HS-27A (cell line): ENCODE data around the gene MYO3B.
"Not testable (repeated sequence)": the region's sequence is repeated elsewhere in the genome, so short reads cannot be mapped to it uniquely, and the experiment has no call there.

Source experiments
- DNase-seq: peaks from one replicate; pipeline ENCODE4 v3.0.0-alpha.2; 2012; ENCODE audit warnings: low read depth, missing footprints

The MYO3B gene

GRCh38 chr2:170568511-170568910, 390.6 kb downstream of the MYO3B start:
- DNase-seq: no peak

DNA sequence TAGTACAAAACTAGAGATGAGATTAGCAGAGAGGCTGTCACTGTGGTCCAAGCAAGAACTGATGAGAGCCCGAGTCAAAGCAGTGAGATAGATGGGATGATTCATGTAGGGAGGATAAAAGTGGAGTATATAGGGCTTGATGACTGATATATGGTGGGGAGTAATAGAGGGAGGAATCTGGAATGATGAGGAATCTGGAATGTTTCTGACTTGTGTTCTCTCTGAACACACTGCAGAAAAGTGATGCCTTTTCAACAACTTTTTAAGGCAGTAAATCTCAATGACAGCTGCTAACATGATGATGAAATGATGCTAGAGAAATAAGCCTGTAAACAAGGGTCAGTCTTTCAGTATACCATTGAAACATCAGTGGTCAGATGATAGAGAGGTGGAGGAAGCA, 393.7 kb downstream of the MYO3B start:
- no peak for DNase-seq

DNA sequence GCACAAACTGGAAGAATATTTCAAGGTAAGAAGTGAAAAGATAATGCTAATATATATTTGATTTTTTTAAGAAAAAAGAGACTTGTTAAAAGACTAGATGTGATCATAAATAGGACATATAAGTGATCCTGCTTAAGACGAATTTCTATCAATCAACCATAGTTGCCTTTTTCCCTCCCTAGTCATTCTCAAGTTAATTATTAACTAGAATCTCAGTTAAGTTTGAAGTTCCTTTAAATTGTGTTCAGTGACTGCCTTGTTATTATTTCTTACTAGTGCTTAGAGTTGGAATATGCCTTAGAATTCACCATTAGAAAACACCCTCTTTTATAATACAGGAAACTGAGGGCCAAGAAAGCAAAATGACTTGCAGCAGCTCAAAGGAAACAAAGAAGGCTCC, 395.7 kb downstream of the MYO3B start:
- no peak for DNase-seq

DNA sequence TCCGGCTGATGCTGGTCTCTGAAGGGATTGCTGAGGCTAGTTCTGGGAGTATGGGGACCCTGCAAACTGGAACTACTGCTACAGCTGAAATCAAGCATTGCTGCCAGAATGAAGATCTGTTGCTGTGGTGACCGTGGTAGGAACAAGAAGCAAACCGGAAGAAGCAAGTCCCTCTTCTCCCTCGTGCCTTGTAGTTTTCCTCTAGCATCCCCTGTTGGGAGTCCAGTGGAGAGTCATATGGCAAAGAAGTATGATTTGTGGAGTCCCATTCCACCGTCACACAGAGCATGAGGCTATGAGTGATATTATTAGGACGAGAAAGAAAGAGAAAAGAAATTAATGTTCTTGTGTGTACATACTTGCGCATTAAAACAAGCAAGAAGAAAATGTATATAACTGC, 398.3 kb downstream of the MYO3B start:
- DNase-seq: no peak

- no peak for DNase-seq
These were observed 399.4 kb downstream of the MYO3B start for GRCh38 chr2:170577356-170577755.

GRCh38 chr2:170578606-170579005, 400.7 kb downstream of the MYO3B start:
- no peak for DNase-seq

DNA sequence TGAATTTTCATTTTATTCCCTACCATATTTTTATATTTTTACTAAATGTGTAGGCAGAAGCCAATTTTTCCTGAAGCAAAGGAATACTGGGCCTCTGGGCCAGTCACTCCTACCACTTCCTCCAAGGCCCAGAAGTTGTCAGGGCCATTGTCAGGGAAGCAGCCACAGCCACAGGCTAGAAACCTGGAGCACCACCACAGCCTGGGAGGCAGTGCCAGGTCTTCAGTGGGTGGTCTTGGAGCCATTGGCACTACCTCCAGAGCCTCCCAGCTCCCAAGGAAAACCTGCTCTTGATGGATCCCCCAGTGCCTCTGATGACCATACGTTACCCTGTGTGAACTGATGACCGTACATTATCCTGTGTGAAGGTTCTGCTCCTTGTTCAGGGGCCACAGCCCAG, 401.6 kb downstream of the MYO3B start:
- DNase-seq: no peak

GRCh38 chr2:170582313-170582712, 404.4 kb downstream of the MYO3B start:
- no peak for DNase-seq

DNA sequence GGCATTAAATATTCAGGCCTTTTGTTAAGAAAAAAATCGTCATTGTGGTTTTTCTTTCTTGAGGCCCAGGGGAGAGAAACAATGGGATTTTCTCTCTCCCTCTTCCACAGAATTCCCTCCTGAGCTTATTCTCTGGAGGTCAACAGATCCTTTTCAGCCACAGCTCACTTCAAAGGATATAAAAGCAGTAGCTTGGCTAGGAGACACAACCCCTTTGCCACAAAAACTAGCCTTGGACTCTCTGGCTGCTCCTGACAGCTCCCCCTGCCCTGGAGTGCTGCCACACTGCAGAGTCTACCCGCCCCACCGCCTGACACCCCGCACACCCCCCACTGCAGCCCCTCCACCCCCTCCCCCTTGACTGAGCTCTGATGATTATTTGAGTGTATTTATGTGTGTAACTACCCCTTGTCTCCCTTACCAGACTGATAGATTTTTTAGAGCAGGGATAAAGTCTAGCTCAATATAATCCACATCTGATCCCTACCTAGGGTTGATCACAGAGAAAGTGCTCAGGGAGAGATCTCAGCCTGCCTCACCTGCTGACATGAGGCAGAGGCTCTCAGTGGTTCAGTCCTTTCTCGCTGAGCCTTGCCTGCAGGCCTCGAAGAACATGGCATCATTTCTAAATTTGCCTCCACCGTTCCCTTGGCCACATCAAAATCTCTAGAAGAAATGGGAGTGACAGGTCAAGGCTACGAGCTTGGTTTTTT, 405.0 kb downstream of the MYO3B start:
- no peak for DNase-seq

GRCh38 chr2:170585067-170585466, 407.1 kb downstream of the MYO3B start:
- DNase-seq: no peak

GRCh38 chr2:170586571-170587095, 408.7 kb downstream of the MYO3B start:
- no peak for DNase-seq

GRCh38 chr2:170587117-170587516, 409.2 kb downstream of the MYO3B start:
- DNase-seq: no peak

DNA sequence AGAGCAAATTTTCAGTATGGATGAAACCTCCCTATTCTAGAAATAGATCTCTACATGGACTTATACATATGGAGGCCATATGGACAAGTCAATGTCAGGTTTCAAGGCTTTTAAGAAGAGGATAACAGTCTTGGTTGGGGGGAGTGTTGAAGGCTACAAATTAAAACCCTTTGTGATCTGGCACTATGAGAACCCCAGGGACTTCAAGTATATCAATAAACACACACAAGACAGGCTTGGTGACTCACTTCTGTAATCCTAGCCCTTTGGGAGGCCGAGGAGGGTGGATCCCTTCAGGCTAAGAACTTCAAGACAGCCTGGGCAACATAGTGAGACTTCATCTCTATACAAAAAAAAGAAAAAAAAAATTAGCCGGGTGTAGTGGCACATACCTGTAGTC, 410.0 kb downstream of the MYO3B start:
- DNase-seq: no peak

DNA sequence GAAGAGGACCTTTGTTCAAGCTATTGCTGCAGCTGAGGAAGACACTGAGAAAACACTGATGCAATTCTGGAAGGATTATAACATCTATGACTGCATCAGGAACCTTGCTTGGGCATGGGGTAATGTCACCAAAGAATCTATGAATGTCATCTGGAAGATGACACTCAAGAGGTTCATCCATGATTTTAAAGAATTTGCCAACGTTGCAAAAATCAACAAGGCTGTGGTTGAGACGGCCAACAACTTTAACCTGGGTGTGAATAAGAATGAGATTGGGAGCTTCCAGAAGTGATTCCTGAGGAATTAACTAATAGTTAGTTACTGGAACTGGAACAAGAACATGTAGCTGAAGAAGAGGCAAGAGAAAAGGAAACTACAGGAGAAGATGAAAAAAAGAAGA, 410.8 kb downstream of the MYO3B start:
- no peak for DNase-seq

GRCh38 chr2:170596576-170596975, 418.6 kb downstream of the MYO3B start:
- DNase-seq: no peak

DNA sequence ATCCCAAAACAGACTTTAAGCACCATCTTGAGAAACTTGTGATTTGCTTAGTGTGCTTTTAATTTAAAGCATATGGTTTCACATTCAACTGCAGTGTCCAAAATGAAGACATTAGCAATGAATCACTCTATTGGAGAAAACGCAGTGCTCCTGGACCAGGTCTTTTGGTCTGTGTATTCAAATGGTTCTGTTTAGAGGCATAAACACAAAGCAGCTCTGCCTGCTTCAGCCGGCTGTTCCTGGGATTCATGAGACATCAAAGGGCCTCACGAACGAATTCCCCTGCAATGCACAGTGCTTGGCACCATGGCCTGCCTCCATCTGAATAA, 420.1 kb downstream of the MYO3B start:
- DNase-seq: no peak

DNA sequence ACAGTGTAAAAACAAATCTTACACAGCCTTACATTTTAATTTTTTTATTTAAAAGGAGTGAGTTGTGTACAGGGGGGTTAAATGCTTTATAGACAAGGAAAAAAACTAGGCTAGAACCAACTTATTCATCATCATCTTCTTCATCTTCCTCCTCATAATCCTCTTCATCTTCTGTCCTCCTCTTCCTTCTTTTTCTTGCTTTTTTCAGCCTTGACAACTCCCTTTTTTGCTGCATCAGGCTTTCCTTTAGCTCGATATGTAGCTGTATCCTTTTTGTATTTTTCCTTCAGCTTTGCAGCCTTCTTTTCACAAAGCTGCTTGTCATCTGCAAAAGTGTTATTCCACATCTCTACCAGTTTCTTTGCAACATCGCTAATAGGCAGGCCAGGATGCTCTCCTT, 423.5 kb downstream of the MYO3B start:
- DNase-seq: no peak

DNA sequence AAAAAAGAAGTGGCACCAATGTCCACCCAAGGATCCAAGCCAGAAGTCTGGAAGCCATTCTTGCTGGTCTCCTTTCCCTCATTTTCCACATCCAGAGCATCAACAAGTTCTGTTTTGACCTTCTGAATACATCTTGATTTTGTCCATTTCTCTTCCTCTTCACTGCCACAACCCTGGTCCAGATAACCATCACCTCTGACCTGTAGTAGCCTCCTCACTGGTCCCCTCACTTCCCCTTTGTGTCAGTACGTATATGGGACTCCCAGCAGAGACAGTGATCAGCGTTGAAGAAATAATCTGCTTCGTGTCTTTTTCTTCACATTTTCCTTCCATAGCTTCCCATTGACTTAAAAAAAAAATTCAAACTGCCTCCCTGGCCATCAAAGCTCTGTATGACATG, 427.9 kb downstream of the MYO3B start:
- no peak for DNase-seq

GRCh38 chr2:170607171-170607570, 429.2 kb downstream of the MYO3B start:
- DNase-seq: no peak

GRCh38 chr2:170610615-170611014, 432.7 kb downstream of the MYO3B start:
- DNase-seq: no peak

DNA sequence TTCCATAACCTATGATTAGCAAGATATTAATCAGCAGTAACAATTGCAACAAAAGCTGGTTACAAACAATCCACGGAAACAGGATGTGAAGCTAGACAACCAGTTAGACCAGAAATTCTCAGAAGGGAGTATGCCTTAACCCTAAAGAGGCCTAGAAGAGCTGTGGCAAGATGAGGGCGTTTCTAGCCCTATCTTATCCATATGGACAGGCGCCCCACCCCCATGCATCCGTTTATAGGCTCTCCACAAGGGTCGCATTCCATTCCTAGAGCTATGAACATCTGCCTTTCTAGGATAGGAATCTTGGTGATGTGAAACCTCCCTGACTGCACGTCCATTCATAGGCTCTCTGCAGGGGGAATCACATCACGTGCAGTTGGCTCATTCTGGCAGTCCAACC, 441.0 kb downstream of the MYO3B start:
- DNase-seq: not testable (repeated sequence)

- DNase-seq: not testable (repeated sequence)
These were observed 457.1 kb downstream of the MYO3B start for GRCh38 chr2:170635094-170635493.

DNA sequence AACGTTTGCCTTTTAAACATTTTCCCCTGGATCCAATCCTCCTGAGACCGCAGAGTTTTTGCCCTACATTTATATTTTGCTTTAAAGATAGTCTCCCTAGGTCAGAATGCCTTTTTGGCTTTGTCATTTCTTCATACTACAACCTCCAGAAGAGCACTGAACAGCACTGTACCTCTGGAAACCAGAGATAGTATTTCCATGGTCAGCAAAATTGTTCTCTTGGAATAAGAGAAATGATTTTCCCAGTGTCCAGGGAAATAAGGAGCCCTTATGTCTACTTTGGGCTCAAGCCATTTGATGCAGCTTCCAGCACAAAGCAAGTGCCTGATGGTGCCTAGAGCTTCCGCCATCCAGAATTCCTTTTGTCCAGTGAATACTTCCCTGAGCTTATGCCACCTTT, 461.7 kb downstream of the MYO3B start:
- no peak for DNase-seq

DNA sequence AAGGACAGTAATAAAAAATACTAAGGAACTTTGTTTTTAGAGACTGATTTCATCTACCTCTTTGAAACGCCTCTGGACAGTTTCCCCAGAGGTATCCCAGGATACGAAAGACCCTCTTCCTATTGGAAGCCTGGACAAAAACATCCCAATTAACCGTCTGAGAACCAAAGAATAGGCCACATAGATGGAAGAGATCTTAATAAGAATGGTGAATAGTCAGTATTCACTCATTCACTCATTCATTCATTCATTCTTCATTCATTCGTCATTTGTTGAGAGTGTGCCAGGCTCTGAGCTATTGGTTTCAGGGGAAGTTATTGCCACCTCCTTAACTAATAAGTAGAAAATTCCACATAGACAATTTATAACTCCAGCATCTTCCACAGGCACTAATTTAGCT, 464.0 kb downstream of the MYO3B start:
- DNase-seq: no peak
